T-helper 2 cell treated with Interferon-gamma antibody and Interleukin-4, amounts not matched to agents 5 μg/mL and 100 μg/mL, for 36 hours (primary cell): ENCODE results near the gene CPXM2.

Experiments used
- DNase-seq: peaks from one replicate; pipeline ENCODE4 v3.0.0; 2021; ENCODE audit warnings: low spot score
- H3K27ac Mint-ChIP-seq: one replicate; pipeline ENCODE4 v1.8.0; 2021; ENCODE audit warnings: mild to moderate bottlenecking, mixed read lengths
- H3K27me3 Mint-ChIP-seq: one replicate; pipeline ENCODE4 v1.8.0; 2021; ENCODE audit warnings: low read depth, mixed read lengths
- H3K36me3 Mint-ChIP-seq: one replicate; pipeline ENCODE4 v1.8.0; 2021; ENCODE audit warnings: low read depth, mixed read lengths
- H3K4me1 Mint-ChIP-seq: one replicate; pipeline ENCODE4 v1.8.0; 2021; ENCODE audit warnings: low read depth, mixed read lengths
- H3K4me3 Mint-ChIP-seq: one replicate; pipeline ENCODE4 v1.8.0; 2022; ENCODE audit warnings: mild to moderate bottlenecking, moderate library complexity, mixed read lengths
- H3K9me3 Mint-ChIP-seq: one replicate; pipeline ENCODE4 v1.8.0; 2021; ENCODE audit warnings: mixed read lengths

Gene CPXM2

GRCh38 chr10:123890756-123891143 lies 857 bp downstream of the CPXM2 start:
- Mint-ChIP-seq H3K4me1 (no peaks in the 10 kb centered on the region), H3K36me3 (no peaks in the 10 kb centered on the region), H3K27ac (no peak overlapping the region), H3K27me3 (peaks cover 27% of the 10 kb centered on the region), H3K4me3 (no peak overlapping the region), H3K9me3 (no peaks in the 10 kb centered on the region)
- DNase-seq: no peak

GRCh38 chr10:123890226-123890625 lies 1.4 kb downstream of the CPXM2 start:
- peaks cover 27% of the 10 kb centered on the region for H3K27me3 Mint-ChIP-seq
- H3K27ac Mint-ChIP-seq: no peak overlapping the region
- no peak overlapping the region for H3K4me3 Mint-ChIP-seq
- DNase-seq: no peak
- no peaks in the 10 kb centered on the region for H3K36me3 Mint-ChIP-seq
- H3K4me1 Mint-ChIP-seq: no peaks in the 10 kb centered on the region
- no peaks in the 10 kb centered on the region for H3K9me3 Mint-ChIP-seq

- H3K4me1 Mint-ChIP-seq: no peaks in the 10 kb centered on the region
- no peaks in the 10 kb centered on the region for H3K36me3 Mint-ChIP-seq
- H3K9me3 Mint-ChIP-seq: no peaks in the 10 kb centered on the region
- no peak overlapping the region for H3K4me3 Mint-ChIP-seq
- DNase-seq: no peak
- H3K27me3 Mint-ChIP-seq: peaks cover 27% of the 10 kb centered on the region
- H3K27ac Mint-ChIP-seq: no peak overlapping the region
Measured at GRCh38 chr10:123889821-123890220, 1.8 kb downstream of the CPXM2 start.

- H3K4me1 Mint-ChIP-seq: no peaks in the 10 kb centered on the region
- H3K9me3 Mint-ChIP-seq: no peaks in the 10 kb centered on the region
- H3K36me3 Mint-ChIP-seq: no peaks in the 10 kb centered on the region
- H3K27ac Mint-ChIP-seq: no peak overlapping the region
- H3K27me3 Mint-ChIP-seq: peaks cover 27% of the 10 kb centered on the region
- no peak for DNase-seq
- no peak overlapping the region for H3K4me3 Mint-ChIP-seq
Measured at GRCh38 chr10:123888751-123889150, 2.9 kb downstream of the CPXM2 start.

GRCh38 chr10:123888256-123888655 lies 3.4 kb downstream of the CPXM2 start:
- no peaks in the 10 kb centered on the region for H3K36me3 Mint-ChIP-seq
- no peak overlapping the region for H3K4me3 Mint-ChIP-seq
- DNase-seq: no peak
- H3K27ac Mint-ChIP-seq: no peak overlapping the region
- H3K27me3 Mint-ChIP-seq: peaks cover 27% of the 10 kb centered on the region
- no peaks in the 10 kb centered on the region for H3K9me3 Mint-ChIP-seq
- no peaks in the 10 kb centered on the region for H3K4me1 Mint-ChIP-seq

- no peaks in the 10 kb centered on the region for H3K36me3 Mint-ChIP-seq
- no peaks in the 10 kb centered on the region for H3K4me1 Mint-ChIP-seq
- no peaks in the 10 kb centered on the region for H3K9me3 Mint-ChIP-seq
Measured at GRCh38 chr10:123886292-123886691, 5.3 kb downstream of the CPXM2 start.

GRCh38 chr10:123885406-123886170 lies 6.0 kb downstream of the CPXM2 start:
- H3K27ac Mint-ChIP-seq: no peak overlapping the region
- no peak for DNase-seq
- no peaks in the 10 kb centered on the region for H3K9me3 Mint-ChIP-seq
- H3K4me3 Mint-ChIP-seq: no peak overlapping the region
- H3K36me3 Mint-ChIP-seq: no peaks in the 10 kb centered on the region
- peaks cover 12% of the 10 kb centered on the region for H3K27me3 Mint-ChIP-seq
- H3K4me1 Mint-ChIP-seq: no peaks in the 10 kb centered on the region

More at GRCh38 chr10:123886292-123886691, 5.3 kb downstream of the CPXM2 start:
- H3K4me3 Mint-ChIP-seq: no peak overlapping the region
- H3K27me3 Mint-ChIP-seq: peaks cover 17% of the 10 kb centered on the region
- H3K27ac Mint-ChIP-seq: no peak overlapping the region
- DNase-seq: no peak

GRCh38 chr10:123884907-123885381 lies 6.7 kb downstream of the CPXM2 start:
- H3K4me3 Mint-ChIP-seq: no peak overlapping the region
- H3K36me3 Mint-ChIP-seq: no peaks in the 10 kb centered on the region
- no peaks in the 10 kb centered on the region for H3K4me1 Mint-ChIP-seq
- DNase-seq: no peak
- H3K9me3 Mint-ChIP-seq: no peaks in the 10 kb centered on the region
- no peak overlapping the region for H3K27ac Mint-ChIP-seq
- H3K27me3 Mint-ChIP-seq: peaks cover 6% of the 10 kb centered on the region

GRCh38 chr10:123884351-123884906 lies 7.2 kb downstream of the CPXM2 start:
- H3K27ac Mint-ChIP-seq: no peak overlapping the region

GRCh38 chr10:123883673-123884320 lies 7.8 kb downstream of the CPXM2 start:
- Mint-ChIP-seq H3K27me3 (peaks cover 2% of the 10 kb centered on the region), H3K9me3 (no peaks in the 10 kb centered on the region), H3K36me3 (no peaks in the 10 kb centered on the region), H3K27ac (no peak overlapping the region), H3K4me3 (no peak overlapping the region), H3K4me1 (no peaks in the 10 kb centered on the region)
- no peak for DNase-seq

More at GRCh38 chr10:123884351-123884906, 7.2 kb downstream of the CPXM2 start:
- Mint-ChIP-seq H3K9me3 (no peaks in the 10 kb centered on the region), H3K4me3 (no peak overlapping the region), H3K4me1 (no peaks in the 10 kb centered on the region), H3K27me3 (peaks cover 2% of the 10 kb centered on the region), H3K36me3 (no peaks in the 10 kb centered on the region)
- no peak for DNase-seq

- Mint-ChIP-seq H3K4me1 (no peaks in the 10 kb centered on the region), H3K9me3 (no peaks in the 10 kb centered on the region), H3K4me3 (no peak overlapping the region), H3K36me3 (no peaks in the 10 kb centered on the region), H3K27ac (no peak overlapping the region), H3K27me3 (no peaks in the 10 kb centered on the region)
- no peak for DNase-seq
Measured at GRCh38 chr10:123882681-123883445, 8.7 kb downstream of the CPXM2 start.

- H3K27me3 Mint-ChIP-seq: no peaks in the 10 kb centered on the region
- no peak for DNase-seq
Measured at GRCh38 chr10:123882177-123882576, 9.4 kb downstream of the CPXM2 start.

GRCh38 chr10:123879606-123880257 lies 11.9 kb downstream of the CPXM2 start:
- Mint-ChIP-seq H3K27ac (no peak overlapping the region), H3K4me1 (no peaks in the 10 kb centered on the region), H3K9me3 (no peaks in the 10 kb centered on the region)

More at GRCh38 chr10:123882177-123882576, 9.4 kb downstream of the CPXM2 start:
- no peak overlapping the region for H3K27ac Mint-ChIP-seq
- H3K36me3 Mint-ChIP-seq: no peaks in the 10 kb centered on the region
- no peaks in the 10 kb centered on the region for H3K4me1 Mint-ChIP-seq
- no peaks in the 10 kb centered on the region for H3K9me3 Mint-ChIP-seq
- no peak overlapping the region for H3K4me3 Mint-ChIP-seq

More at GRCh38 chr10:123879606-123880257, 11.9 kb downstream of the CPXM2 start:
- H3K27me3 Mint-ChIP-seq: no peaks in the 10 kb centered on the region
- H3K4me3 Mint-ChIP-seq: no peak overlapping the region
- no peak for DNase-seq
- no peaks in the 10 kb centered on the region for H3K36me3 Mint-ChIP-seq
